Erythroblast (primary cell): ENCODE data around the gene PRKCZ.

Source experiments
- GATA1 ChIP-seq: IDR thresholded peaks from 2 replicates; pipeline ENCODE4 v1.6.1; 2011; ENCODE audit warnings: low read depth, mild to moderate bottlenecking, control low read depth, low read length, moderate library complexity
- POLR2A ChIP-seq: IDR thresholded peaks from 2 replicates; pipeline ENCODE4 v1.6.1; 2011; ENCODE audit warnings: mild to moderate bottlenecking, low read length

- TF ChIP-seq POLR2A (no peak), GATA1 (no peak)
These were observed 216 bp downstream of the PRKCZ start for GRCh38 chr1:2050461-2050792.
